ENCODE results near the gene PSMF1.
"Not testable (repeated sequence)": the region's sequence is repeated elsewhere in the genome, so short reads cannot be mapped to it uniquely, and the experiment has no call there.

PSMF1 gene

DNA sequence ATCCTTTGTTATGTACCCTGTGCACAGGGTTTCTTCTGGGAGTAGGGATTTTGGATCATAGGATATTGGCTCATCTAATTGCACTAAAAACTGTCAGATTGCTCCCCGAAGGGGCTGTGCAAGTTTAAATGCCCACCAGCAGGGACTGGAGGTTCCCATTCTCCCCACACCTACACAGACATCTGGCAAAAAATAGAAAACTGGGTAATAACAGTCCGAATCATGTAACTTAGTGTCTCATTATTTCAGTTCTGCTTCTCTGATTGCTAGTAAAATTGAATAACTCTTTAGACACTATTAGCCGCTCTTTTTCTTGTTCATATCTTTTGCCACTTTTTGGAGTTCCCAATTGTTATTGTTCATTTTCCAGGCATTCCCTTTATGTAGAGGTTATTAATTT is 5.3 kb downstream of the PSMF1 start:
- no peak for DNase-seq

DNA sequence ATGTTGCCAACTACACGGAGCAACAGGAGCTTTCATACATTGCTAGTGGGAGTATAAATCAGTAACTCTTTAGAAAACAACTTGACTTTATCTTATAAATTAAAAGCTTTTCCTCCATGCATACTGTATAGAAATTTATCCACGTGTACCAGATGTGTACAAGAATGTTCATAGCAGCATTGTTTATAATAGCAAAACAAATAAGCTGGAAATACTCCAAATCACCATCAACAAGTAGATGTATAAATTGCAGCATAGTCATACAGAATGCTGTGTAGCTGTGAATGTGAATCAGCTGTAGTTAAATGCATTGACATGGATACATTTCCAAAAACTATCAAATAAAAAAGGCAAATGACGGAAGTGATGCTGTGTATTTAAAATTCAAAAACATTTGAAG is 6.0 kb downstream of the PSMF1 start:
- no peak for DNase-seq

DNA sequence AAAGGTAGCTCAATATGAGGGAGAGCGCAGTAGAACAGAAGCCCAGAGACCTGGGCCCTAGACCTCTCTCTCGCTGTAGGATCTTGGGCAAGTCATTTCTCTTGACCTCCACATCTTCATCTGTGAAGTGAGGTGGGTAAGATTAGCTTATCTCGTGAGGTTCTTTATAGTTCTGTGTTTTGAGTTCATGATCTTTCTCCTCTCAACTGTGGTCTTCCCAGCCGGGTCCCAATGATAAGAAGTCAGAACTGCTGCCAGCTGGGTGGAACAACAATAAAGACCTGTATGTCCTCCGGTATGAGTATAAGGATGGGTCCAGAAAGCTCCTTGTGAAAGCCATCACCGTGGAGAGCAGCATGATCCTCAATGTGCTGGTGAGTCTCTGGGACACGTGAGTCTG is 6.9 kb downstream of the PSMF1 start:
- no peak for DNase-seq

DNA sequence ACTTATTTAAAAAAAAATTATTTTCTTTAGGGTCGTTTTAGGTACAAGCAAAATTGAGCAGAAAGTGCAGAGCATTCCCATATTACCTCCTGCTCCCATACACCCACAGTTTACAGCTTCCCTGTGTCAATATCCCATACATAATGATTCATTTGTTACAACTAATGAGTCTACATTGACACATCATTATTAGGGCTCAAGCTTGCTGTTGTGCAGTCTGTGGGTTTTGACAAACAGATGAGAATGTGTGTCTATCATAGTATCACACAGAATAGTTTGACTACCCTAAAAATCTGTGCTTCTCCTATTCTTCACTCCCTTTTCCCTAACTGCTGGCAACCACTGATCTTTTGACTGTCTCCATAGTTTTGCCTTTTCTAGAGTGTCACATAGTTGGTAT is 9.4 kb downstream of the PSMF1 start:
- no peak for DNase-seq

DNA sequence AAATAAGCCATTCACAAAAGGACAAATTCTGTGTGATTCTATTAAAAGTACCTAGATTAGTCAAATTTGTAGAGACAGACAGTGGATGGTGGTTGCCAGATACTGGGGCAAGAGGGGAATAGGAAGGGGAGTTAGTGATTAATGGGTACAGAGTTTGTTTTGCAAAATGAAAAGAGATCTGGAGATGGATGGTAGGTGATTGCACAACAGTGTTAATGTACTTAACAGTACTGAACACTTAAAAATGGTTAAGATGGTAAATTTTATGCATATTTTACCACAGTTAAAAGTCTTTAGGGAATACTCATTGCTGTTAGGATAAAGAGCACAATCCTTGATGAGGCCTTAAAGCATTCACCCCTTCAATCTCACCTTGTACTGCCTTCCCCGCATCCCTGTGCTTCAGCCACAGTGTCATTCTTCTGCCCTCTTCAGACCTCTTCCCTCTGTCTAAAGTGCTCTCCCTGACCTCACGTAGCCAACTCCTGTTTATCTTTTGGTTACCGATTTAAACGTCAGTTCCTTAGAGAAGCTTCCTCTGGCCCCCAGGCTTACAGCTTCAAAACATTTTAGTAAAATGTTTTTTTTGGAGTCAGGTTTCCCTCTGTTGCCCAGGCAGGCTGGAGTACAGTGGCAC is 11.8 kb downstream of the PSMF1 start:
- no peak for DNase-seq

DNA sequence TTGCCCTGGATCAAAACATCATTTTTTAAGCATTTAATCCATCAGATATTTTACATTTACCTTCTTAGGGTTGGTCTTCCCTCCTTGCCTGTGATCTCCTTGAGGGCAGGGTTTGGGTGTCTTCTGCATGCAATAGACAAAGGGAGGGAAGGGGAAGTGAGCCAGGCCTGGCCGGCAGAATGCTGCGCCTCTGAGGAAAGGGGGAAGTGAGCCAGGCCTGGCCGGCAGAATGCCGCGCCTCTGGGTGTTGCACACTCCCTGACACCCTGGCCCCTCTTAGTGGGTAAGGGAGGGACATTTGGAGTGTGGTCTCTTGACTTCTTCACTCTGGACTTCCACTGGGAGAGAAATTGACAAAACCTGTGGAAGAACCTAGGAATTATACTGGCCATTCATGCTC is 12.4 kb downstream of the PSMF1 start:
- peak in 1 of 2 donors; percentile 49 for DNase-seq

DNA sequence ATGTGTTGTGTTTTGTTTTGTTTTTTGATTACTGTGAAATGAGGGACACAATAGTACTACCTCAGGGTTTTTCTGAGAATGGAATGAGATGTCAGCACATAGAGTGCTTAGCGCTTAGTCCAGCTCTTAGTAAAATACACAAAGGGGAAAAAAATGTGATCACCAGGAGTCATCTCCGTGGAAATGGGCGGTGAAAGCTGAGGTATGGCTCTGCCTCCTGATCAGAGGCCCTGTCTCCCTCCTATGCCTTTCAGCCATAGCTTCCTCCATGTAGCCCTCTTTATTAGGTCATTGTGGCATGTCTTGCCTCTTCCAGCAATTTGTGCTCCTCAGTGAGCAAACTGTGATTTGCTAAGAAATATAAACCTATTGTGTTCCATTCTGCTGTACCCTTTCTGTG is 13.0 kb downstream of the PSMF1 start:
- DNase-seq: no peak

DNA sequence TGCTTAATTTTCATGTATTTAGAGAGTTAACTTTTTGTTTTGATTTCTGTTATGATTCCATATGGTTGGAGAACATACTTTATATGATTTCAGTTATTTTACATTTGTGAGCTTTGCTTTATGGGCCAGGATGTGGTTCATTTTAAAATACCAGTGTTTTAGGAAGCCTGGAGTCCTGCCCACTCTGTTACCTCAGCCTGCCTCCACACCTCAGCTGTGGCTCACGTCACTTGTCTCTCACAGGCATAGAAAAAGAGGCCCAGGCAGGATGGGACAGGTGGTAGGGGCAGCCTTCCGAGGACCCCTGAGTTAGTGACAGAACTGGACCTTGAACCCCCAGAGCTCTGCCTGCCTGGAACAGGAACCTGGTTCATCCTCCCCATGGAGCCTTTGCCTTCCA is 16.0 kb downstream of the PSMF1 start:
- DNase-seq: no peak

DNA sequence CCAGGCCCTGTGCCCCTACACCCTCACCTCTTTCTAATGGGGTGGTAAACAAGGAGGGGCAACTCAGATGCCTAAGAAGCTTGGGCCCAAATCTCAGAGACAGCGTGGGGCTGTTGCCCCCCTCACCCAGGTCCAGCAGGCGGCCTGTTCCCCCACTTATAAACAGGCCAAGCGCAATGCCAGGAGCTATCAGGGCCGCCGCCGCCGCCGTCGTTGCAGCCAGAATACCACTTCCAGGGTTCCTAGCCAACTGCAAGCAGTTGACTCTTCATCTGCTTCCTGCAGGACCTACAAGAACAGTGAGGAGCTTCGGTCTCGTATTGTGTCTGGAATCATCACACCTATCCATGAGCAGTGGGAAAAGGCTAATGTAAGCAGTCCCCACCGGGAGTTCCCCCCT is 16.4 kb downstream of the PSMF1 start:
- no peak for DNase-seq

DNA sequence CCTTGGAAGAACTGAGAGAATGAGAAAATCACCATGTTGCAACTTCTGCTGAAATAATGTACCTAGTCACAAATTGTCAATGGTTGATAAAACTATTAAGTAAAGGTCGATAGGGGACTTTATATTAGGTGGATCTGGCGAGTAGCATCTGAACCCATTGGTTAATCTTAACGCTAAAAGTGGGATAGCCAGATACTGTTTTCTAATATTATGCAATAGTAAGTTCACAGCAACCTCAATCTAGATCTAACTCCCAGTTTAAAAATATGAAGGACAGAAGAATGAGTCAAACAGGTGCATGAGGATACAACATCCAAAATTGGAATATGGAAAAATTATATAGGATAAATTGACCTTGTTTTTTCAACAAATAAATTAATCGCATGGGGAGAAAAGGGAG is 18.8 kb downstream of the PSMF1 start:
- DNase-seq: no peak

DNA sequence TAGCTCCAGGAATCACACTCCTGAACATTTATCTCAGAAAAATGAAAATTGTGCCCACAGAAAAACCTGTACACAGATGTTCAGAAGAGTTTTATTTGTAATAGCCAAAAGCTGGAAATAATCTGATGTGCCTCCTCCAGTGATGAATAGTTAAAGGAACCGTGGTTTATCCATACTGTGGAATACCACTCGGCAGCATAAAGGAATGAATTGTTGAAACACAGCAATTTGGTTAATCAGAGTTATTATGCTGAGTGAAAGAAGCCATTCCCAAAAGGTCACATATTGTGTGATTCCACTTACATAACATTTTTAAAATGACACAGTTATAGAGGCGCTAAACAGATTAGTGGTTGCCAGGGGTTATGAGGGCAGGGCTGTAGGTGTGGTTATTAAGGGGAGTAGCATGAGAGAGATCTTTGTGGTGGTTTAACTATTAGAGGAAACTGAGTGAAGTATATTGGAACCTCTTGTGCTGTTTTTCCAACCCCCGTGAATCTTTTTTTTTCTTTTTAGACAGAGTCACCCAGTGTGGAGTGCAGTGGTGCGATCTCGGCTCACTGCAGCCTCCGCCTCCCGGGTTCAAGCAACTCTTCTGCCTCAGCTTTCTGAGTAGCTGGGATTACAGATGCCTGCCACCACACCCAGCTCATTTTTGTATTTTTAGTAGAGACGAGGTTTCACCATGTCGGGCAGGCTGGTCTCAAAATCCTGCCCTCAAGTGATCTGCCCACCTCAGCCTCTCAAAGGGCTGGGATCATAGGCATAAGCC is 26.2 kb downstream of the PSMF1 start:
- no peak for DNase-seq

DNA sequence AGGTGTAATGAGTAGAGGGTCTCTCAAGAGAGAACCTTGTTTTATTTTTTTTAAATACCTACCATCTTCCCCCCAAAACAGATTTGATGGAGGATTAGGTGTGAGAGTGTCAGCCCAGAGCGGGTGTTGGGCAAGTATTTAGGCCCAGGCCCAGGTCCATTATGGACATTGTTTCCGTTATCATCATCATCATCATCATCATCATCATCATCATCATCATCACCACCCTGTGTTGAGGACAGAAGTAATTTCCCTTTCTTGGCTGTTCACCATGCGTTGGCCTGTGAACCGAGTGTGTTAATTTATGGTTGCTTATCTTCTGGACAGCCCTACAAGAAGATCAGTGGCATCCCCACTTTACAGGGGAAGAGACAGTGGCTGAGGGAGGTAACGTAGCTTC is 28.6 kb downstream of the PSMF1 start:
- no peak for DNase-seq

DNA sequence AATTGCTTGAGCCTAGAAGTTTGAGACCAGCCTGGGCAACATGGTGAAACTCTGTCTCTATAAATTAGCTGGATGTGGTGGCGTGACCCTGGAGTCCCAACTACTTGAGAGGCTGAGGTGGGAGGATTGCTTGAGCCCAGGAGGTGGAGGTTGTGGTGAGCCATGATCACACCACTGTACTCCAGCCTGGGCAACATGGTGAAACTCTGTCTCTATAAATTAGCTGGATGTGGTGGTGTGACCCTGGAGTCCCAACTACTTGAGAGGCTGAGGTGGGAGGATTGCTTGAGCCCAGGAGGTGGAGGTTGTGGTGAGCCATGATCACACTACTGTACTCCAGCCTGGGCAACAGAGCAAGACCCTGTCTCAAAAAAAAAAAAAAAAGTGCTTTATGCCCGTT is 31.4 kb downstream of the PSMF1 start:
- DNase-seq: not testable (repeated sequence)

DNA sequence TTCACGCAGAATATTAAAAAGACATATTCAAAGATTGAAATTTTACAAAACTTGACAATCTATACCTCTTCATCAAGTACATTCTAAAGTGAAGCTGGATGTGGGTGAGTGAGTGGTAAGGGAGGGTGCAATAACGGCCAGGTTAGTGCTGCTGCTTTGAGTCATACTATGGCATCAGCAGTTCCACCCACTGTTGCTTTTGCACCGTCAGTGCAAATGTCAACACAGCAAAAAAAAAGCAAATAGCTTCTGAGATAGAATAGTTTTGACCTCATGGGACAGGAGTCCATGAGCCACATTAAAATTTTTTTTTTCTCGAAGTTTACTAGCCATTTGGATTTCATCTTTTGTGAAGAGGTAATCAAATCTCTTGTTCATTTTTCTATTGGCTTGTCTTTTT is 31.8 kb downstream of the PSMF1 start:
- DNase-seq: no peak

DNA sequence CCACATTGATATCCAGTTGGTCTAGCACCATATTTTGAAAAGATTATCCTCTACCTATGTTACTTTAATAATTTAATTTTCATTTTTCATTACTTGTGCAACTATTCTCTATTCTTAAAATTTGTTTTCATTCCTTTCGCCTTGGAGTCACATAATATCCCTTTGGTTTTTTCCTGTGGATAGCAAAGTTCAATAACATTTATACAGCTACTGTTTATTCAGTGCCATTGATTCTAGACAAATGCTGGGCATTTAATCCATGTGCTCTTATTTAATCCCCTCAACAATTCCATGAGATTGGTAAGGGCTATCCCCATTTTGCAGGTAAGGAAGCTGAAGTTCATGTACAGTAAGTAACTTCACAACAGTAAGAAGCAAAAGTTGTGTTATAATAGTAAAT is 32.6 kb downstream of the PSMF1 start:
- no peak for DNase-seq

DNA sequence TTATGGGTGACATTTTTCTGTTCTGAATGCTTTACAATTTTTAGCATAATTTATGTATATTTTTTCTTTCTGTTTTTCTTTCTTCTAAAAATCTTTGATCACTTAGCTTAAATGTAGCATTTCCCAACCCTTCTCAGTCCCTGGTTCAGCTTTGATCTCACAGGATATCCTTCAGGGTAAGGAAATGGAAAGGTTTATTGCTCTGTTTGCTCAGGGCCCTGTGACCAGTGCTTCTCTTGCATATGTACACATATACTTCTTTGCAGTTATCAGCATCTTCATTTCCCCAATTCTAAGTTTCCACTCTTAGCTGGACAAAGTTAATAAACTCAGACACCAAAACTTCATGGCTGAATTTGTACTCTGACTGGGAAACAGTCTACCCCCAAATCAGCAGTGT is 35.8 kb downstream of the PSMF1 start:
- DNase-seq: no peak

DNA sequence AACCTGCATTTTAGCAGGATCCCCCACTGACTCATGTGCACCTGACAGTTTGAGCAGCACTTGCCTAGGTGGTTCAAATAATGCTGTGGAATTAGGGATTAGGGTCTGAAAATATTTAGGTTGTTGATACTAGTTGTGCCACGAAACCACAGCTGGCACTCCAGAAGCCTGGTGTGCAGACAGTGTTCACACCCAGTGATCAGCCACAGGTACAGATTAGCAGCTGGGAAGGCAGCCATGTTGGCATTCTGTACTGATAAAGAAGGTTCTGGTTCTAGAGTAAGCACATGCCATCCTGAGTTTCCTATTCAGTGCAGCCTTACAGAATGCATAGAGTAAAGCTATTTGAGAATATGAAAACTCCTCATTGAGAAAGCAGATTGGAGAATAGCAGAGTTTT is 36.3 kb downstream of the PSMF1 start:
- no peak for DNase-seq

DNA sequence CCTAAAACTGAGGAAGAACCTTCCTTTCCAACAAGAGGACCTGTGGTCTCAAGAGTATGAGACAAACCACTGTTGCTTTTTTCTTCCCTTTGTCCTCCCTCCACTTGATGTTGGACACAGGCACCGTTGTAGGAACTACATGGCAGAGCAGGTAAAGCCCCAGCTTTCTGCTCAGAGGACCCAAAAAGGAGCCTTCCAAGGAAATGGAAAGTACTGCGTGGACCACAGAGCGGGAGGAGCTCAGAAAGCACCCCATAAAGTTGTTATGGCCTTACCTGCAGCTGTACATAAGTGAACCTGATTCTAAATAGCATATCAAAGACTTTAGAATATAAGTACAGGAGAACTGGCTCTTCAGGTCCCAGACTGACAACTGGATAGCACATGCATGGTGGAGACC is 36.9 kb downstream of the PSMF1 start:
- no peak for DNase-seq

DNA sequence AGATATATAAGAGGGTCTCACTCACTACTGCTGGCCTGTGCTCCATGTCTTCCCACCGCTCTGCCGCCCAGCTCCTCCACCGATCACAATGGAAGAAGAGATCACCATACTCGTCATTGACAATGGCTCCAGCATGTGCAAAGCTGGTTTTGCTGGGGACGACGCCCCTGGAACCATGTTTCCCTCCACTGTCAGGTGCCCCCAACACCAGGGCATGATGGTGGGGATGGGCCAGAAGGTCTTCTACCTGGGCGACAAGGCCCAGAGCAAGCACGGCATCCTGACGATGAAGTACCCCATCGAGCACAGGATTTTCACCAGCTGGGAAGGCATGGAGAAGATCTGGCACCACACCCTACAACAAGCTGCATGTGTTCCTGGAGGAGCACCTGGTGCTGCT is 42.1 kb downstream of the PSMF1 start:
- DNase-seq: no peak

DNA sequence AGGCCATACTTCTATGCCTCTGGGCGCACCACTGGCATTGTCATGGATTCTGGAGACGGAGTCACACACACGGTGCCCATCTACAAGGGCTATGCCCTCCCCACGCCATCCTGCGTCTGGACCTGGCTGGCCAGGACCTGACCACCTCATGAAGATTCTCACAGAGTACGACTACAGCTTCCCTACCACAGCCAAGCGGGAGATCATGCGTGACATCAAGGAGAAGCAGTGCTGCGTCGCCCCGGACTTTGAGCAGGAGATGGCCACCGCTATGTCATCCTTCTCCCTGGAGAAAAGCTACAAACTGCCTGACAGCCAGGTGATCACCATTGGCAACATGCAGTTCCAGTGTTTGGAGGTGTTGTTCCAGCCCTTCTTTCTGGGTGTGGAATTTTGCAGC is 42.6 kb downstream of the PSMF1 start:
- no peak for DNase-seq

DNA sequence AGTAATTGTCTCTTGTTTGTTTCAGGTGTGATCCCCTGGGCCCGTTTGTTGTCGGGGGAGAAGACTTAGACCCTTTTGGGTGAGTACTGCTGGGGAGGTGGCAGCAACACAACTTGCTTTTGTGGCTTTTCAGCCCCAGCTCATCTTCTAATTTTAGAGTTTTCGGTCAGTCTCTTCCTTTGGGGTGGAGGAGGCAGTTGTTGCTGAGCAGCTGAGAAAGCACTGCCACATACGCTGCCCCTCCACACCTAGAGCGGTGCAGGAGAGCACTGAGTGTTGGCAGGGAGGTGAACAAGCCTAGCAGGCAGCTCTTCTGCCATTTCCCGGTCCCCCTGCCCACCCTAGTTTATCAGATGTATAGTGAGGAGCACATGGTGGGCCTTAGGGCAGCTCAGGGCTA is 44.7 kb downstream of the PSMF1 start:
- no peak for DNase-seq

DNA sequence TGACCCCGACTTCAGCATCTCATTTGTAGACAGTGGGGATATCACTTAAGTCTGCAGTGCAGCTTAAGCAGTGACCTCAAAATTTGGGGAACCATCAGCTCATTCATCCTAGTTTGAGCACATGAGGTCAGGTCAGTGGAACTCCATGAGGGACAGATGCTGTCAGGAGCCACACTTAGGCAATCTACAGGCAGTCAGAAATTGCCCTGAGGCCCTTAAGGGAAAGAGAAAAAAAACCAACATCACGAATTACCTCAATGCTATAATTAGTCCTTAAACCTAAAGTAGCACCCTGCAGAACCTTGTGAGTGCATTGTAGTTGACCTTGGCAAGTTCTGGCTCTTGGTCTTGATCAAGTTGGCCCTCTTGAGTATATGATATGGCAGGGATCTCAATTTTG is 45.3 kb downstream of the PSMF1 start:
- DNase-seq: no peak

DNA sequence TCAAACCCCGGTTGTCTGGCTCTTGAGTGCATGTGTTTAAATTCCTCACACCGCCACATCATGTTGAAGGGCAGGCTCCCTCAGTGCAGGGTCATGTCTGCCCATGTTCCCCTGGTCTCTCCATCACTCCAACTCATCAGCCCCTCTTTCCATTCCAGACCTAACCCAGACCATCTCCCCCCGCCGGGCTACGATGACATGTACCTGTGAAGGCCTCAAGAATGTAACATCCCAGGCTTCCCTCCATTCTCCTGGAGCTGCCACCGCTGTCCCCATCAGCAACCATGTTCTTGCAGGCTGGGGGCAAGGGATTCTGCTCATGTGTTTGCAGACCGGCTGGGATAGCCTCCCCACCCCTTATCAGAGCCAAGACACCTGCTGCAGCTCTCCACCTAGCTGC is 46.5 kb downstream of the PSMF1 start:
- no peak for DNase-seq

DNA sequence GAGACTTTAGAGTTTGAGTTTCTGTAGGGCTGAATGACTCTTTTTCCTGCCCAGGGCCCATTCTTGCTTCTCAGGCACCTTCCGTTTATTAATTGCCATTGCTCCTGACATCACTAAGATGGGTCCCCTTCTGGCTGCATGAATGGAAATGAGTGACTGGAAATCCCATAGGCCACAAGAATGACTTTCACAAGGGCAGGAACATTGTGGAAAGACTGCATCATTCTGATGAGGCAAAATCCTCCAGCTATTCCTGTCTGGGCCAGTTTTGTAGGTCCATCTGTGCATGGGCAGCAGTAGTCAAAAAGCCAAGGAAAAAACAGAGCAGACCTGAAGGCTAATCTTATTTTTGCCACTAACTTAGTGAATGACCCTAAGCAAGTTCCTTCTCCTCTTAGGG is 47.1 kb downstream of the PSMF1 start:
- no peak for DNase-seq

DNA sequence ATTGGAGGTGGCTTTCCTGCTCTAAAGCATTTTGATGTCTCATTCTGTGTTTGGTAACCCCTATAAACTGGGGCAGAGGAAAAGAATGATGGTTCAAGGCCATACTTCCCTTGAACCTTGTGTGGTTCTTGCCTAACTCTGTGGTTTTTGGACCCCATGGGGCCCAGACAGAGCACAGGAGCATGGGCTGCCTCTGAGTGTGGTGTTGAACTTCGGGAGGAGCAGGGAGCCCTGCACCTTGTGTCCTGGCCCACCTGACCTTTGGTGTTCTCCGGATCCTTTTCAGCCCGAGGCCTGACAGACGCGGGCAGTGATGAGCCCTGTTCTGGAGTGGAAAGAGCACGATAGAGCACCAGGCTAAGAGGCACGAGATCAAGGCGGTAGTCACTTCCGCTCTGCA is 47.5 kb downstream of the PSMF1 start:
- no peak for DNase-seq

Data from CD4-positive, alpha-beta T cell treated with Interleukin-1 beta for 1 hour (primary cell).